HUDEP-2 (cell line): ENCODE data around the gene EFCAB7.
"Not testable (repeated sequence)": the region's sequence is repeated elsewhere in the genome, so short reads cannot be mapped to it uniquely, and the experiment has no call there.

Experiments used
- DNase-seq, 76 experiments: peaks; one replicate each; lab custom pipeline; 2025; ENCODE audit not compliant: unreplicated experiment in 76 of 76; lab: John Stamatoyannopoulos, UW

The EFCAB7 gene

DNA sequence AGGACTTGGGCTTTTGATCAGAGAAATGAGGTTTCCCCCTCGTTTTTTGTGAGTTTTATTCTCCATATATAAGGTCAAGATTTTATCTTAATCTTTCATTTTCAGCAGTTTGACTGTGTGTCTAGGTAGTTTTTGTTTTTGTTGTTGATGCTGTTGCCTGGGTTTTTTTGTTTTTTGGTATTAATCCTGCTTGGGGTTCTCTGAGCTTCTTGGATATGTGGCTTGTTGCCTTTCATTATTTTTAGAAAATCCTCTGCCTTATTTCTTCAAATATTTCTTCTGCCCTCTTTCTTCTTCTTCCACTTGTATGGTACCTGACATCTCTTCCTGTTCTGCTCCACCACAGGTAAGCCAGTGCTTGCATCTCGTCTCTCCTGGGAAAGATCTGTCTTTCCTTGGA is 25.0 kb downstream of the EFCAB7 start:
- no peak for DNase-seq

DNA sequence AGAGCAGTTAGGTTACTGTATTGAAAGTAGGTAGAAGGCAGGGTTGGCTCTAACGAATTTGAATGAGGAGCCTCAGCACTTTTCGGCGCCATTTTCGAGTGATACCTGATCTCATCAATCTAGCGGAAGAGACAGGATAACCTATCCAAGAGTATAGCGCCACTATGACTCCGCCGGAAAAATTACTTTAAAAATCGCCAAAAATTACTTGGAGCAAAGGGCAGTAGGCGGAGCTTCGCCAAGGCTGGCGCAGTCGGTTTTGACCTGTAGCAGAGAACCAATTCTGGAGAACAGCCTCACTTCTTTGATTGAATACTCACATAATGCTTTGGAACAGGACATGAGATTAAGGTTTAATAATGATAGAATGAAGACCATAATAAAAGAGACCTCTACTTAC is 25.6 kb downstream of the EFCAB7 start:
- DNase-seq: no peak

DNA sequence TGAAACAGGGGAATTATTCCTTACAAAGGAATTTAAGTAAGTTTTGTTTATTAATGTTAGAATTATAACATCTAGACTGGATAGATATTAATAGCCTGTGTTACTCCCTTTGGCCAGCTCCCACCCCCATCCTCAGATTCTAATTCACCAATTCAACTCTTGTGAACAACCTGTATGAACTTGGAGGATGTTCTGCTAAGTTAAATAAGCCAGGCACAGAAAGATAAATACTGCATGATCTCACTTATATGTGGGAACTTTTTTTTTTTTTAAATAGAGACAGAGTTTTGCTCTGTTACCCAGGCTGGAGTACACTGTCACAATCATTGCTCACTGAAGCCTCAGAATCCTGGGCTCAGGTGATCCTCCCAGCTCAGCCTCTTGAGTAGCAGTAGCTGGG is 32.2 kb downstream of the EFCAB7 start:
- no peak for DNase-seq

DNA sequence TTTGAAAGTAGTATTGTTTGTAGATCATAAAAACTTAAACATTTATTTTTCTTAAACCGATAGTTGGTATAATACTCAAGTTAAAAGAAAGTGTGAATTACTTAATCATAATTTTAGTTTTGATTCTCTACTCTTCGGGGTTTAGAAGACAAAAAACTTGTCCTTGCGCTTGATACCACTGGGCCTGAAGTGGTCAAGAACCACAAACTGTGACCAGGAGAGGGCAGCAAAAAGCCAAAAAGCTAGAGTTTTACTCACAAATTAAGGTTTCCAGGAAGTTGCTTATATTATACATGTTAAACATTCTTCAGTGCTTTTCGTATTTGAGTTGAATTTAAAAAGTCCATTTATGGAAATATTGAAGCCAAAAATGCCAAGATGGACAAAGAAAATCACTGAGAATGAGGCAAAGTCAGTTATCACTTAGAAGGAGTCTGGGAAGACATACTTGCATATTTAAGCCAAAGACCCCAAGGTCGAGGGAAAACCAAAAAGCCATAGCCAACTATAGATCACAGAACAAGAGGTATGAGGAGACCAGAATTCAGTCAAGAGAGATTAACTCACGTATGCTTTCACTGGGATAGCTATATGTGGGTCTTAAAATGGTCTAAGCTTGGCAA is 34.2 kb downstream of the EFCAB7 start:
- peak in 11 of 76 experiments; percentile 1 to 11 (median 4) for DNase-seq

DNA sequence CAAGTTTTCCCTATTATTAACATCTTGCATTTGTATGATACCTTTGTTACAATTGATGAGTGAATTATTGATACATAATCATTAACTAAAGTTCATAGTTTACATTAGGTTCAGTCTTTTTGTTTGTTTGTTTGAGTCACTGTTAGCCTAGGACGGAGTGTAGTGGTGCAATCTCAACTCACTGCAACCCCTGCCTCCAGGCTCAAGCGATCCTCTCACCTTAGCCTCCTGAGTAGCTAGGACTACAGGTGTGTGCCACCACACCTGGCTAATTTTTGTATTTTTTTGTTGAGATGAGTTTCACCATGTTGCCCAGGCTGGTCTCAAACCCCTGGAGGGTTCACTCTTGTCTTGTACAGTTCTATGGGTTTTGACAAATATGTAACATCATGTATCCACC is 36.0 kb downstream of the EFCAB7 start:
- DNase-seq: no peak

DNA sequence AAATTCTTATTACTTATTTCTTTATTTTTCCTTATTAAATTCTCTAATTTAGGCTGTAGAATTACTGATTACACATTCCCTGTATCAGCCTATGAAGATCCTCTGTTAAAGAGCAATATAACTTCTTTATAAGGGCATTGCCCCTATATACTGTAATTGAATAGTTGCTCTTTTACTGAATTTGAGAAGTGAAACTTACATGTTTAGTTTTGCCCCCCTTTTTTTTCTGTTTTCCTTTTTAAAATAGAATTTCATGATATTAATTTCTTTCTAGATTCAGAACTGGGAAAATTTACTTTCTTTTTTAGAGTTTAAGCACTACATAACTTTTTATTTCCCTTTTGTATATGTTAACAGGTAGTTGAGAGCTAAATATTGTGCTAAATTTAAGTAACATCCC is 40.4 kb downstream of the EFCAB7 start:
- no peak for DNase-seq

DNA sequence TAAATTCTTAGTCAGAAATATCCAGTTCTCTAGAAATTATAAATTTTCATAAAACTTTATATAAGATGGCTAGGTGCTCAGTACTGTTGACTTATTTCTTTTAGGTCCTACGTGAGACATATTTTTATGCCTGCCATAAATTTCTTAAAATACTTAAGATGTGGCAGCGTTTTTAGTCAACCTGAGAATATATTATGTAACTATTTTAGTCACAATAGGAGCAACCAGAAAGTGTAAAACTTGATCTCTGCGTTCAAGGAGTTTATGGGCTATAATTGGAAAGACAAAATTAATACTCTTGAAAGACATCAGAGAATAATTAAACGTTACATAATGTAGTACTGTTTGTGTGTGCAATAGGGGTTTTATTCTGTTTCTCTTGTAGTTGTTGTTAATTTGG is 45.7 kb downstream of the EFCAB7 start:
- no peak for DNase-seq

DNA sequence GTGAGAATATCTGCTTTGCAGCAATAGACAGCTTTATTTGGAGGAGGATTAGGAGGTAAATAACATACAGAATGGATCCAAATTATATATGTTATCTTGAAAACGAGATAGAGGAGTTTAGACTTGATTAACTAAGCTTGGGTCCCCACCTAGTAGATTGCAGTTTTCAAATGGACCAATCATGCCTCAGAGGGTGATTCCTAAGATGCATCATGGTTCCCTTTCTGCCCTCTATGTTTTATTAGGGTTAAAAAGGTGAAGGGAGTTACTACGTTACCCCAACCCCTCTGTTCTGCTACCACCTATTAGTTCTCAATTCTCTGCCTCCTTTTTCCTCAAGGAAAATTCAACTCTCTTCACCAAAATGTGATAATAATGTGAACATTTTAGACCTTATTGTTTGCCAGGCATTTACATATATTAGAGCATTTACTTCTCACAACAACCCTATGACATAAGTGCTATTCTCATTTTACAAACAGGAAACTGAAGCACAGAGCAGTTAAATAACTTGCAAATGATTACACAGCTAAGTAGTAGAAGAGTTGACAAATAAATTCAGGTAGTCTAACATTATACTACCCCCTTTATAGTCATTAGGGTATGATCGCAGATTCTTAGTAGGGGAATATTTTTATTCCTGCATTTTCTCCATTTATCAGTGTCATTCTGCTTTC is 46.5 kb downstream of the EFCAB7 start:
- DNase-seq: no peak

DNA sequence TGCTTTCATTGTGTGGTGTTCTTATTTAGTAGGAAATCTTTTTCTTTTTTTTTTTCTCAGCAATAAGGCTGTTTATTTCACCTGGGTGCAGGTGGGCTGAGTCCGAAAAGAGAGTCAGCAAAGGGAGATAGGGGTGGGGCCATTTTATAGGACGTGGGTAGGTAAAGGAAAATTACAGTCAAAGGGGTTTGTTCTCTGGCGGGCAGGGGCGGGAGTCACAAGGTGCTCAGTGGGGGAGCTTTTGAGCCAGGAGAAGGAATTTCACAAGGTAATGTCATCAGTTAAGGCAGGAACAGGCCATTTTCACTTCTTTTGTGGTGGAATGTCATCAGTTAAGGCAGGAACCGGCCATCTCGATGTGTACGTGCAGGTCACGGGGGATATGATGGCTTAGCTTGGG is 49.4 kb downstream of the EFCAB7 start:
- DNase-seq: not testable (repeated sequence)

DNA sequence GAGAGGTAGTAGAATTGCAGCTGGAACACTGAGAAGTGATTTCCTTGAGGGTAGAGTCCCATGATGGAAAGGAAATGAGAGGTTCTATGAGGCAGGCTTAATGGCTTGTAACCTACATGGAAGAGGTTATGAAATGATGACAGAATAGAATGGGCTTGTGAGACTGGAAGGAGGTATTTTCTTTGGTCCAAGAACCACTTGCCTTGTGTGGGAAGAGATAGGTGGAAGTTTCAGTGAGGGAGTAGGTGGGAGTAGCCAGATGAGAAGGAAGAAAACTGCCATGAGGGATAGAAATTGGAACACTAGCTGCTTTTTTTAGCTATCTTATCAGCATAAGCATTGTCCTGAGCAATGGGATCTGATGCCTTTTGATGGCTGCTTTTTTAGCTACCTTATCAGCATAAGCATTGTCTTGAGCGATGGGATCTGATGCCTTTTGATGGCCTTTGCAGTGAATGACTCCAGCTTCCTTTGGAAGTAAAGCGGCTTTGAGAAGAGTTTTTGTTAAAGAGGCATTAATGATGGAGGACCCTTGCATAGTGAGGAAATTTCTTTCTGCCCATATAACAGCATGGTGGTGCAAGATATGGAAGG is 51.0 kb downstream of the EFCAB7 start:
- DNase-seq: not testable (repeated sequence)

DNA sequence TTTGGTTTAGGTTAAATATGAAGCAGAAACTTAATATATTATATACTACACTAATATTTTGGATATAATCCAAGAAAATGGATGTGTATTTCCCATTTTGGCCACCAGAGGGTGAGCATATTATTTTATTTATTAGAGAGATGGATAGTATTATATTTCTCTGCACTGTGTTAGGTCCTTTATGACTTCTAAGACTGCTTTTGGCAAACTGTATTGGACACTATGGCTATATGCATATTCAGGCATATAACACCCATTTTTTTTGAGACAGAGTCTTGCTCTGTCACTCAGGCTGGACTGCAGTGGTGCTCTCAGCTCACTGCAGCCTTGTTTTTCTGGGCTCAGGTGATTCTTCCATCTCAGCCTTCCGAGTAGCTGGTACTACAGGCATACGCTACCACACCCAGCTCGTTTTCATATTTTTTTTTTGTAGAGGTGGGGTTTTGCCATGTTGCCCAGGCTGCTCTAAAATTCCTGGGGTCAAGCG is 52.1 kb downstream of the EFCAB7 start:
- DNase-seq: peak in 12 of 76 experiments; percentile 1 to 32 (median 10)

DNA sequence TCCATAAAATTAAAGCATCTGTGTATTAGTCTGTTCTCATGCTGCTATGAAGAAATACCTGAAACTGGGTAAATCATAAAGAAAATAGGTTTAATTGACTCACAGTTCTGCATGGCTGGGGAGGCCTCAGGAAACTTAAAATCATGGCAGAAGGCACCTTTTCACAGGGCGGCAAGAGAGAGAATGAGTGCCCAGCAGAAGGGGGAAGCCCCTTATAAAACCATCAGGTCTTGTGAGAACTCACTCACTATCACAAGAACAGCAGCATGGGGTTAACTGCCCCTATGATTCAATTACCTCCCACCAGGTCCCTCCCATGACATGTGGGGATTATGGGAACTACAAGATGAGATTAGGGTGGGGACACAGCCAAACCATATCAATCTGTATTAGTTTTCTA is 63.0 kb downstream of the EFCAB7 start:
- not testable (repeated sequence) for DNase-seq

DNA sequence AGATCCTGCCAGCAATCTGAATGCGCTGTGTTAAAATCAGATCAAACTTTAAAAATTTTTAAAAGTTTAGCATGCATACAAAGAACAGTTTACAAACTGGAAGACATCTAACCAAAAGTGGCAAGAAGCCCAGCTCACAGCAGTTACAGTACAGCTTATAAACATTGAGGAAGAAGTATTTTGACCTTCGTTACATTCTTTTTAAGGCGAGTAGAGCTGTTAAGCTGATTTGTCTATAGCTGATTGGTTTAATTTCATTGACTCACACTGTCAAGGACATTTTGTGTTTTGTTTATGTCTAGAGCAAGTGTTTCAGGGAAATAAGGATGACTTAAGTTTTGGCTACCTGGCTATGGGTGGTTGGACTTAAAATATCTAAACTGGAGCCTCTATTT is 66.8 kb downstream of the EFCAB7 start:
- DNase-seq: no peak

DNA sequence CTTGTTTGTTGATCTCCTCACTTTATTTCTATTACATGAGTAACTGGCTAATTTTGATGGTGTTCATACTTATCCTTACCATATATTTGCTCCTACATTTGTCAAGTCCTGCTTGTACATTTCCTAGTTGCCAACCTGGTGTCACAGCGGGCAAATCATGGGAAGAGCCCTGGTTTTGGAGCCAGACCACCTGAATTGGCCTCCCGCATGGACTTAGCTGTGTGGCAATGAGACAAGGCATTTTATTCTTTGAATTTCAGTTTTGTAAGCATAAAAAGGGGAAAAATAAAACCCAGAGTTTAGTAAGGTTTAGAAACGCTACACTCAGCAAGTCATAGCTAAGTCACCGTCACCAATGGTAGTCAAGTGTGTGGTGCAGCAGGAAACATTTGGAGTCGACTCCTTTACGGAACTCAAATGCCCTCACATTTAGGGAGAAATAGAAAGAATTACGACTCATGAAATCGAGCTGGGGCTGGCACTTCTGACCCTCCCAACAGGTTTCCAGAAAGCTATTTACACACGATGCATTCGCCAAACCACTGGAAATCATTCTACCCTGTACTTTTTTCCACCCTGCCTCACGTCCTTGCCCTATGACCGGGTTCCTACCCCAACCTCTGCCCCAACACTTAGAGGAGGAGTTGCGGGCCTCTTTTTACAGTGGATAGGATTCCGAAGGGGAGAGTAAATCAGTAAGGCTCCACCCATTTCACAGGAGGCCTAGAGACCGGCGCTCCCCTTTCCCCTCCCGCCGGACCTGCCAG is 69.4 kb downstream of the EFCAB7 start:
- DNase-seq: no peak

DNA sequence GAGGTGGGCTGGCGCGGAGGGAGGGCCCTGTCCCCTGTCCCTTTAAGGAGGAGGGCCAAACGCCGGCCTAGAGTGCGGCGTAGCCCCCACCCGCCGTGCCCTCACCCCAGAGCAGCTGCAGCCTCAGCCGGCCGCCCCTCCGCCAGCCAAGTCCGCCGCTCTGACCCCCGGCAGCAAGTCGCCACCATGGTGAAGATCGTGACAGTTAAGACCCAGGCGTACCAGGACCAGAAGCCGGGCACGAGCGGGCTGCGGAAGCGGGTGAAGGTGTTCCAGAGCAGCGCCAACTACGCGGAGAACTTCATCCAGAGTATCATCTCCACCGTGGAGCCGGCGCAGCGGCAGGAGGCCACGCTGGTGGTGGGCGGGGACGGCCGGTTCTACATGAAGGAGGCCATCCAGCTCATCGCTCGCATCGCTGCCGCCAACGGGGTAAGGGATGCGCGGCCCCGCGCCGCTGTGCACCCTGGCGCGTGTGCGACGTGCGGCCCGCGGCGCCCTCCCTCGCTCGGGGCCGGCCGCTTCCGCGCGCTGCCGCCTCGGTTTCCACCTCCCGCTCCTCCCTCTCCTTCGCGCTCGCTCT is 70.1 kb downstream of the EFCAB7 start, which contains the start of gene PGM1:
Gene PGM1 (plus strand): TSS at position 109 of the 583 bp plus-strand sequence. CDS start 78 bp downstream, at position 187.
- DNase-seq: peak in 2 of 76 experiments; percentile 6 to 15

DNA sequence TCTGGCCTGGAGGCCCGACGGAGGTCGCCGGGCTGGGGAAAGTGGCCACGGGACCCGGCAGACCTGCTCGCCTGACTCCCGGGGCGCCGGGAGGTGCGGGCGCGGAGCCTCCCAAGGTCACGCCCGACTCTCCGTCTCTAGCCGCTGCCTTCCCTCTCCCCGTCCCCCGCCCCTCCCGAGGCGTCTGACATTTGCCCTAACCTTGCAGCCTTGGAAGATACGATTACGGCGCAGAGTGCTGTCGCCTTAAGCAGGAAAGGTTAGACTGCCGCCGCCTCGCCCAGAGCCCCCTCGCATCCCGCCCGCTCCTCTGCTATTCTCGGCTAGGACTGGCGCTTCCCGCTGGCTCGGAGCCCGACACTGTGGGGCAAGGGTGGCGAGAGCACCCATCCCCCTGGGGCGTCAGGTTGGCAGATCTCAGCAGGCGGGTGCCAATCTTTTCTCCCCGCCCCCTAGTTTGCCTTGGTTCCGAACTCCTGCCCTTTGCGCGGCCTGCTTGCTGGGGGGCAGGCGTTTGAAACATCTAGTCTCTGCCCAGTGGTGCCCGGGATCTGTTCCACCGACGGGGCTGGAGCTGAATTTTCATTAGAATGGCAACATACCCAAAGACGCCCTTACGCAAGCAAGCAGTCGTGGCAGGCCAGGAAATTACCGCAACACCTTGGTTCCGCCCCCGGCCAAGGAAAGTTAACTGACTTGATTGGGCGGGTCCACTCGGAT is 70.7 kb downstream of the EFCAB7 start:
- DNase-seq: peak in 6 of 76 experiments; percentile 2 to 25 (median 7)

DNA sequence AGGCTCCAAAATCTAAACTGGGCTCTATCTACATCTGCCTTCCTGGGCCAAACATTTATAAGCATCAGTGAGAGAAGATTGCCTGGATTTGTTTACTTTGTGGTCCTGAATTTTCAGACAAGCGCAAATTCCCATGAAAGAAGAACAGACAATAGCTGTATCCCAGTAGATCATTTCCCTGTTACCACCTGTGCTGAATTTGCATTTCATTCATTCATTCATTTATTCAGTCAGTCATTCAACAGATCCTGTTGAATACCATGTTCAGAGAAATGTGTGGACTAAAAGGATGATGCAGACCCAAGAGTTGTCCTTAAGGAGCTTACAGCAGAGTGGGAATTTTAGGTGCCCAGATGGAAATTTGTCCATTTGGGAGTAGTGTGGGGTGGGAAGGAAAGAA is 72.1 kb downstream of the EFCAB7 start:
- DNase-seq: no peak

DNA sequence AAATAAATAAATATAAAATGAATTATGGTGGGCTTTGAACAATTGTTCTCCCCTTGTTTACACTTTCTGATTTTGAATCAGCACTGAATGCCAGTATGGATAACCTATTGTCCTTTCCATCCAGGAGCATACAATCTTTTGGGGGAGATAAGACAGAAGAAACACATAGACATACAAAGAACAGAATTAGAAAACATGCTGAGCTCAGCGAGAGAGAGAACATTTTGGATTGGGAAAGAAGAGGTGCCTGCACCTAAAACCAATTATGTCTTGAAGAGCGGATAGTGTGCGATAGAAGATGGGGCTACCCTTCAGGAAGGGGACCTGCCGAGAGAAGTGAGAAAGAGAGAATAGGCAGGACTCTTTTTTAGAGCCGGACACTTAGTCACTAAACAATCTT is 76.5 kb downstream of the EFCAB7 start:
- no peak for DNase-seq

DNA sequence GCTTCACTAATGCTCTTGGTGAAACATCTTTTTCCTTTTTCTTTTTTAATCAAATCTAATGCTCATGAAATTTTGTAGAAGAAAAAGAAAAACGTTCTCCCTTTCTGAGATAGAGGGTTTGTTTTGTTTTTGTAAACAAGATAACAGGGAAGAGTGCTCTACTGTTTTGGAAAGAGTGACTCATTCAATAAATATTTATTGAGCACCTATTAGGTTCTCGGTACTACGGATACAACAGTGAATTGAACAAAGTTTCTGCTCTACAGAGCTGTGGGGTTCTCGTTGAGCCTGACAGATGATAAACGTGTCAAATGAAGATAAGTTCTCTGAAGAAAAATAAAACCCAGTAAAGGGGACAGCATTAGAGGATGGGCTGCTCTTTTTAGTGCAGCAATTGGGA is 76.9 kb downstream of the EFCAB7 start:
- DNase-seq: no peak

DNA sequence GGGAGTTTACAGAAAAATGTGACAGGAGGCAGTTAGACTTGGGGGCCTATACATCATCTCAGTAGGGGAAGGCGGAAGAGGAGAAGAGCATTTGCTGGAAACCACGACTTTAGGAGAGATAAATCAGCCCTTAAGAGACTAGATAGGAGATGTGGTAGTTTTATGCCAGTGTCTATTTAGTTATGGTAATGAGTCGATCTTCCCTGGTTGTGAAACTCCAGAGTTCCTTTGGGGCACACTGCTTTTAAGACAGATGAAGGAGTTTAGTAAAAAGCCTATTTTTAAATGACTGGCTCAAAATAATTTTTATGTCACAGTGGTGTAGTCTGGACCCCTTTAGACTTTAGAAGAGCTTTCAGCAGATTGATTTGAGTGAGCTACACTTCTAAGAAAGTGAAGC is 77.7 kb downstream of the EFCAB7 start:
- DNase-seq: no peak
